KMS-11 (cell line): ENCODE measurements around the gene CENPV.

Experiments
- H2AFZ ChIP-seq: fragments of 200-600 bp; sonication (generic); 2 replicates; pipeline ENCODE4 v1.6.1; 2016; ENCODE audit warnings: antibody characterized with exemption, mixed run types, low read depth
- H3K27ac ChIP-seq: fragments of 200-600 bp; sonication (generic); 2 replicates; pipeline ENCODE4 v1.6.1; 2016; ENCODE audit warnings: mild to moderate bottlenecking, mixed run types
- H3K27me3 ChIP-seq: fragments of 200-600 bp; sonication (generic); 2 replicates; pipeline ENCODE4 v1.6.1; 2017; ENCODE audit warnings: mild to moderate bottlenecking, low read depth, mixed run types, moderate library complexity; ENCODE audit not compliant: insufficient read depth
- H3K36me3 ChIP-seq: fragments of 200-600 bp; sonication (generic); 2 replicates; pipeline ENCODE4 v1.6.1; 2017; ENCODE audit warnings: mild to moderate bottlenecking, mixed run types; ENCODE audit not compliant: insufficient read depth
- H3K4me1 ChIP-seq: fragments of 200-600 bp; sonication (generic); 2 replicates; pipeline ENCODE4 v1.6.1; 2016; ENCODE audit warnings: mild to moderate bottlenecking, low read depth, mixed run types; ENCODE audit not compliant: poor library complexity, severe bottlenecking
- H3K4me2 ChIP-seq: fragments of 200-600 bp; sonication (generic); 2 replicates; pipeline ENCODE4 v1.7.0; 2016; ENCODE audit warnings: mild to moderate bottlenecking, mixed run types
- H3K4me3 ChIP-seq: fragments of 200-600 bp; sonication (generic); IDR thresholded peaks from 2 replicates; pipeline ENCODE4 v1.6.1; 2017; ENCODE audit warnings: low read depth, low read length, mixed read lengths; ENCODE audit not compliant: insufficient read depth
- H3K79me2 ChIP-seq: fragments of 200-600 bp; sonication (generic); 2 replicates; pipeline ENCODE4 v1.6.1; 2016; ENCODE audit warnings: low read depth, mixed run types; ENCODE audit not compliant: insufficient read depth
- H3K9ac ChIP-seq: fragments of 200-600 bp; sonication (generic); 2 replicates; pipeline ENCODE4 v1.6.1; 2016; ENCODE audit warnings: mild to moderate bottlenecking, mixed run types
- H4K20me1 ChIP-seq: fragments of 200-600 bp; sonication (generic); 2 replicates; pipeline ENCODE4 v1.6.1; 2016; ENCODE audit warnings: mild to moderate bottlenecking, mixed run types; ENCODE audit not compliant: insufficient read depth
- CTCF ChIP-seq: fragments of 200-600 bp; sonication (generic); conservative IDR thresholded peaks from 2 replicates; pipeline ENCODE4 v1.6.1; 2017; ENCODE audit warnings: low read depth, mild to moderate bottlenecking, antibody characterized with exemption, low read length, moderate library complexity, mixed read lengths

CENPV gene

GRCh38 chr17:16377941-16378341 lies 24.7 kb upstream of the CENPV start:
- no peak overlapping the region for H3K9ac ChIP-seq
- H2AFZ ChIP-seq, result no peak overlapping the region
- H3K4me2 ChIP-seq, result no peak overlapping the region

DNA sequence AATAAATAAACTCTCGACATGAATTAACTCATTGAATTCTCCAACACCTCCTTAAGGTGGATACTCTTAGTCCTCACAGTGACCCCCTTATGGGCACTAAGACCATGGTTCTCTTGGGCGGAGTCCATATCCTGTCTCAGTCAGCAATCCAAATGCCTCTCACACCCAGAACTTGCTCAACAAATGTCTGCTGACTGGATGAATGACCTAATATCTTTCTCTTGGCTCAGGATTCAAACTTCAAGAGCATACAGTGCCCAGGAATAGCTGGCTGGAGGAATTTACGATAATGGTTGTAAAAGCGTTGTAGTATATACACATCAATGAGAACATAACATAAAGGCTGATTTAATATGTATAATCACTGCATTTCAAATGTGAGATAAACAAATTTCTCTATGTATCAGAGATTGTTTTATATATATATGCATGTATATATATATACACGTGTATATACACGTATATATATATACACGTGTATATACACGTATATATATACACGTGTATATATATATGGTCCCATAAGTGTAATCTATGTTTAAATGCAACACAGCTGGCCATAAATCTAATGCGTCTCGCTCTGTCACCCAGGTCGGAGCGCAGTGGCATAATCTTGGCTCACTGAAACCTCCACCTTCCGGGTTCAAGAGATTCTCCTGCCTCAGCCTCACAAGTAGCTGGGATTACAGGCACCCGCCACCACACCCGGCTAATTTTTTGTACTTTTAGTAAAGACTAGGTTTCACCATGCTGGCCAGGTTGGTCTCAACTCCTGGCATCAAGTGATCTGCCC lies 21.1 kb upstream of the CENPV start:
- H4K20me1 ChIP-seq, result no peaks in the 10 kb centered on the region
- no peaks in the 10 kb centered on the region for H3K79me2 ChIP-seq
- no peak overlapping the region for H2AFZ ChIP-seq
- no peak overlapping the region for H3K4me2 ChIP-seq
- no peak overlapping the region for H3K27ac ChIP-seq
- TF ChIP-seq CTCF, result no peak
- no peaks in the 10 kb centered on the region for H3K27me3 ChIP-seq
- H3K4me3 ChIP-seq, result no peak overlapping the region
- no peaks in the 10 kb centered on the region for H3K36me3 ChIP-seq
- H3K9ac ChIP-seq, result no peak overlapping the region
- no peaks in the 10 kb centered on the region for H3K4me1 ChIP-seq

More at GRCh38 chr17:16377941-16378341, 24.7 kb upstream of the CENPV start:
- Histone ChIP-seq H3K27ac (no peak overlapping the region), H3K4me1 (no peaks in the 10 kb centered on the region), H3K27me3 (no peaks in the 10 kb centered on the region), H4K20me1 (no peaks in the 10 kb centered on the region), H3K36me3 (peaks cover 4% of the 10 kb centered on the region; the same call in 1 of the 2 replicates), H3K4me3 (no peak overlapping the region), H3K79me2 (peaks cover 7% of the 10 kb centered on the region)
- TF ChIP-seq CTCF, result no peak

DNA sequence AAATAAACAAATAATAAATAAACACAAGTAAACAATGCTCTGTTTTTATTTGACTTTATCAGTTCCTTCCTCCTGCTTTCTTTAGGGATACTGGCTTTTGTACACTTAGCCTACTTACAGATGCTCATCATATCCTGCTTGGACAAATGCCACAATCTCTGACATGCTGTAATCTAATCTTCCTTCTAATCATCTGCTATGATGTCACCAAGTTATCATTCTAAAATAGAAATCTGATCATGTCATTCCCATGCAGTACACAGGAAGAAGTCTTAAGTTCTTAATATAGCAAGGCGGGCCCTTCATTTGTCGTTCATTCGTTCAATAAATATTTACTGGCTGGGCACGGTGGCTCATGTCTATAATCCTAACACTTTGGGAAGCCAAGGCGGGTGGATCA lies 18.5 kb upstream of the CENPV start:
- Histone ChIP-seq H3K4me3 (no peak overlapping the region), H3K9ac (no peak overlapping the region), H3K79me2 (no peaks in the 10 kb centered on the region), H3K4me1 (no peaks in the 10 kb centered on the region), H2AFZ (no peak overlapping the region), H3K27me3 (no peaks in the 10 kb centered on the region), H3K4me2 (no peak overlapping the region), H3K27ac (no peak overlapping the region), H3K36me3 (no peaks in the 10 kb centered on the region), H4K20me1 (no peaks in the 10 kb centered on the region)
- no peak for TF ChIP-seq CTCF

DNA sequence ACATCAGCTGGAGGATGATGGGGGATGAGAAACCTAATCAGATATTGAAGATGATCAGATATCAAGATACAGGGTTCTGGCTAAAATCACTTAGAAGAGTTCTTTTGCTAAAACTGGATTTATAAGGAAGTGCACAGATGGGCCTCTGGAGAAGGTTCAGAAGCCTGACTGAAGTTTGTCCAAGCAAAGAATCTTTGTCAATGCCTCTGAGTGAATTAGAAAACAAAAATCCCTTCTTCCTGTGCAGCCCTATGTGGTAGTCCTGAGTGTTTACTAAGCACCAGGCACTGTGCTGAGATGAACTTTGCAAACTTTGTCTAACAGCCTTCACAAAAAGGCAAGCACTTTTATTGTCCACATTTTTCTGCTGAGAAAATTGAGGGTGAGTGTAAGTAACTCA lies 11.4 kb upstream of the CENPV start:
- Histone ChIP-seq H2AFZ (no peak overlapping the region), H3K4me1 (no peaks in the 10 kb centered on the region), H3K4me2 (no peak overlapping the region), H3K27me3 (no peaks in the 10 kb centered on the region), H3K4me3 (no peak overlapping the region), H3K36me3 (no peaks in the 10 kb centered on the region), H3K79me2 (no peaks in the 10 kb centered on the region), H4K20me1 (no peaks in the 10 kb centered on the region), H3K9ac (no peak overlapping the region), H3K27ac (no peak overlapping the region)
- no peak for TF ChIP-seq CTCF
